OCI-LY3 (cell line): ENCODE measurements around the gene CACNA1C.

Experiments used
- EZH2phosphoT487 ChIP-seq: fragments of 200-600 bp; shearing (Covaris generic); IDR thresholded peaks from 2 replicates; pipeline ENCODE4 v1.6.1; 2018; ENCODE audit warnings: antibody characterized with exemption, mixed run types, low read depth
- TF ChIP-seq, protein P1 (sequence below): fragments of 200-600, 300-600 bp; sonication (generic); IDR thresholded peaks from 2 replicates; pipeline ENCODE4 v1.5.1; 2014; ENCODE audit warnings: antibody characterized with exemption, low read length, low read depth

DNA sequence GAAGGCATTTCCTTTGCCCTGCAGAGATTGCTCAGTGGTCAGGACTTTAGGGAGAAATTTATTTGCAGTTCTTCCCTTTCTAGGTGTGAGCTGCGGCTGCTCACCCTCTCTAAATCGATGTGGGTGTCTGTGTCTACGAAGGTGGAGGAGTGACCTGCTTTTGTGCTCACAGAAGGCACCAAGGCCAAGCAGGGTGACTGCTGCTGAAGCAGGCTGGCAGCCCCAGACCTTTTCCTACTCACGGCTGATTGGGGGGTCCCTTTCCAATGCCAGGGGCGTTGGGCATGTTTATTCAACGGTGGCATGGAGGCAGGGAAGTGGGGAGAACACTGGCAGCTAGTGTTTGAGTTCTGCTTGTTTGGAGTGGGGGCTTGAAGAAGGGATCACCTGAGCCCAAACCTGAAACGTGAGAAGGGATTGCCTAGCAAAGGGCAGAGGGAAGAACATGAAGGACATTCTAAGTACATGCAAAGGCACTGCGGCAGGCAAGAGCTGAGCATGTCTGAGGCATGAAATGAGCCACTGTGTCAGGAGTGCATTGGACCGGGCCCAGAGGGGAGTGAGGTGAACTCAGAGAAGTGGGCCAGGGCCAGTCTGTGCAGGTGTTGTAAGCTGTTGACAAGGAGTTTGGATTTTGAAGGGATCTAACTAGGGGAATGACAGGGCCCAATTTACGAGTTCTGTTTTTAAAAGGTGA lies 56.3 kb downstream of the CACNA1C start:
- TF ChIP-seq, protein P1, sequence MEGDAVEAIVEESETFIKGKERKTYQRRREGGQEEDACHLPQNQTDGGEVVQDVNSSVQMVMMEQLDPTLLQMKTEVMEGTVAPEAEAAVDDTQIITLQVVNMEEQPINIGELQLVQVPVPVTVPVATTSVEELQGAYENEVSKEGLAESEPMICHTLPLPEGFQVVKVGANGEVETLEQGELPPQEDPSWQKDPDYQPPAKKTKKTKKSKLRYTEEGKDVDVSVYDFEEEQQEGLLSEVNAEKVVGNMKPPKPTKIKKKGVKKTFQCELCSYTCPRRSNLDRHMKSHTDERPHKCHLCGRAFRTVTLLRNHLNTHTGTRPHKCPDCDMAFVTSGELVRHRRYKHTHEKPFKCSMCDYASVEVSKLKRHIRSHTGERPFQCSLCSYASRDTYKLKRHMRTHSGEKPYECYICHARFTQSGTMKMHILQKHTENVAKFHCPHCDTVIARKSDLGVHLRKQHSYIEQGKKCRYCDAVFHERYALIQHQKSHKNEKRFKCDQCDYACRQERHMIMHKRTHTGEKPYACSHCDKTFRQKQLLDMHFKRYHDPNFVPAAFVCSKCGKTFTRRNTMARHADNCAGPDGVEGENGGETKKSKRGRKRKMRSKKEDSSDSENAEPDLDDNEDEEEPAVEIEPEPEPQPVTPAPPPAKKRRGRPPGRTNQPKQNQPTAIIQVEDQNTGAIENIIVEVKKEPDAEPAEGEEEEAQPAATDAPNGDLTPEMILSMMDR: no peak
- TF ChIP-seq EZH2phosphoT487: no peak
